Measurements from ENCODE around the gene ATRIP. TPM values are rescaled to one million over a fixed set of nuclear protein-coding genes. Genes with fewer than 3 reads are reported as not detected.

Gene ATRIP
- polyA plus RNA-seq, 1 donor (not counting 4 experiments of a cell fraction or from before 2014, with no cell fraction given), result 9.7 TPM

- Histone ChIP-seq H3K4me2 (ENCODE audit: control insufficient read depth, extremely low read depth, insufficient read depth, low read depth, low read length) (no peak overlapping the region), H3K36me3 (ENCODE audit: control insufficient read depth in 2 of 2, extremely low read depth in 1 of 2, insufficient read depth in 2 of 2, low read length in 2 of 2) (peaks cover 58% of the 10 kb centered on the region in 2 experiments), H3K9me3 (ENCODE audit: control insufficient read depth, low read depth, low read length) (no peaks in the 10 kb centered on the region), H2AFZ (ENCODE audit: control insufficient read depth, low read length) (no peak overlapping the region), H3K79me2 (ENCODE audit: control insufficient read depth, insufficient read depth, low read length) (peaks cover 23% of the 10 kb centered on the region), H3K9ac (ENCODE audit: control insufficient read depth, extremely low read depth, insufficient read depth, low read length) (no peak overlapping the region), H3K9me1 (ENCODE audit: control insufficient read depth, extremely low read depth, insufficient read depth, low read length) (peaks cover 3% of the 10 kb centered on the region), H3K4me1 (ENCODE audit: control insufficient read depth, extremely low read depth, insufficient read depth, low read length) (peaks cover 19% of the 10 kb centered on the region), H4K20me1 (ENCODE audit: control insufficient read depth, extremely low read depth, insufficient read depth, low read length) (peaks cover 14% of the 10 kb centered on the region), H3K27me3 (ENCODE audit: control insufficient read depth, extremely low read depth, insufficient read depth, low read length) (no peaks in the 10 kb centered on the region), H3K4me3 (ENCODE audit: control insufficient read depth in 2 of 3, extremely low read depth in 1 of 3, insufficient read depth in 2 of 3, low read depth in 1 of 3, low read length in 3 of 3) (no peak overlapping the region), H3K27ac (ENCODE audit: control insufficient read depth, insufficient read depth, low read length) (no peak overlapping the region)
- dilution Hi-C loops (cut with MboI; ENCODE audit: extremely low pct_ligation_motif_present, low sequenced_read_pairs), result no loop called here
- DNase-seq (ENCODE audit: low read depth, low spot score), result no peak
- no peak for TF ChIP-seq EZH2 (IDR thresholded peaks at IDR 0.05; ENCODE audit: low read length)
- no peak for TF ChIP-seq CTCF (optimal IDR thresholded peaks at IDR 0.05 in 1 of 3, IDR thresholded peaks at IDR 0.05 in 1 of 3, conservative IDR thresholded peaks at IDR 0.05 in 1 of 3; ENCODE audit: extremely low read depth in 1 of 3, insufficient read depth in 2 of 3, low read length in 3 of 3)
- FAIRE-seq, result no peak
Measured at GRCh38 chr3:48417529-48418108, 28.9 kb upstream of the ATRIP start.

GRCh38 chr3:48418140-48418539, 28.4 kb upstream of the ATRIP start:
- no peaks in the 10 kb centered on the region for H3K27me3 ChIP-seq (ENCODE audit: control insufficient read depth, extremely low read depth, insufficient read depth, low read length)
- H3K4me1 ChIP-seq (ENCODE audit: control insufficient read depth, extremely low read depth, insufficient read depth, low read length), result peaks cover 19% of the 10 kb centered on the region
- FAIRE-seq, result no peak
- no peak for DNase-seq (ENCODE audit: low read depth, low spot score)
- peaks cover 3% of the 10 kb centered on the region for H3K9me1 ChIP-seq (ENCODE audit: control insufficient read depth, extremely low read depth, insufficient read depth, low read length)
- no peak overlapping the region for H3K4me2 ChIP-seq (ENCODE audit: control insufficient read depth, extremely low read depth, insufficient read depth, low read depth, low read length)
- no peak overlapping the region for H3K9ac ChIP-seq (ENCODE audit: control insufficient read depth, extremely low read depth, insufficient read depth, low read length)
- peaks cover 17% of the 10 kb centered on the region for H4K20me1 ChIP-seq (ENCODE audit: control insufficient read depth, extremely low read depth, insufficient read depth, low read length)
- H3K79me2 ChIP-seq (ENCODE audit: control insufficient read depth, insufficient read depth, low read length), result peaks cover 28% of the 10 kb centered on the region
- peaks cover 56 to 63% of the 10 kb centered on the region in 2 experiments for H3K36me3 ChIP-seq (ENCODE audit: control insufficient read depth in 2 of 2, extremely low read depth in 1 of 2, insufficient read depth in 2 of 2, low read length in 2 of 2)
- no peak overlapping the region for H3K4me3 ChIP-seq (ENCODE audit: control insufficient read depth in 2 of 3, extremely low read depth in 1 of 3, insufficient read depth in 2 of 3, low read depth in 1 of 3, low read length in 3 of 3)
- H2AFZ ChIP-seq (ENCODE audit: control insufficient read depth, low read length), result no peak overlapping the region
- H3K9me3 ChIP-seq (ENCODE audit: control insufficient read depth, low read depth, low read length), result no peaks in the 10 kb centered on the region
- dilution Hi-C loops (cut with MboI; ENCODE audit: extremely low pct_ligation_motif_present, low sequenced_read_pairs), result no loop called here
- H3K27ac ChIP-seq (ENCODE audit: control insufficient read depth, insufficient read depth, low read length), result no peak overlapping the region
- TF ChIP-seq EZH2 (IDR thresholded peaks at IDR 0.05; ENCODE audit: low read length) (no peak), CTCF (optimal IDR thresholded peaks at IDR 0.05 in 1 of 3, IDR thresholded peaks at IDR 0.05 in 1 of 3, conservative IDR thresholded peaks at IDR 0.05 in 1 of 3; ENCODE audit: extremely low read depth in 1 of 3, insufficient read depth in 2 of 3, low read length in 3 of 3) (no peak)
